ENCODE results near the gene MAST4. TPM values are rescaled to one million over a fixed set of nuclear protein-coding genes. Genes with fewer than 3 reads are reported as not detected.

Gene MAST4
- total RNA-seq, 2 donors from 2014 or later: 9.5 to 20.8 TPM

DNA sequence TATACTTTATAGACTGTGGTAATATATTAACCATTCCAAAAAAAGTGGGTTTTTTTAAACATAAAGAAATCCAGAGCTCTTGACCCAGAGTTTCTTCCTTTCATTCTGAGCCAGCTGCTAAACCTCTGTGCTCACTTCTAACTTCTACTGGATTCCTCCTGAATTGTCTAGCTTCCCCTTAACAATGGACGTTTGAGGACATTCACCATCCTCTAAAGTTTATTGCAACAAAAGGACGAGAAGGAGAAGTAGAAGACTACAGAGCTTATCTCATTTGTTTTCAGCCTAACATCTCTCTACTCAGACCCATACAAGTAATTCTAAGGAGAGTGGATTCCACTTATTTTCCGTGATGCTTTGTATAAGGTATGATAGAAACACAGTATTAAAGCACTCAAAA, 284.2 kb downstream of the MAST4 start:
- intact Hi-C loops (cut with DNase I): no loop called here
- no peak for DNase-seq
- no peak overlapping the region for H3K27ac ChIP-seq
- no peaks in the 10 kb centered on the region for H3K4me1 ChIP-seq
- TF ChIP-seq, protein P1, sequence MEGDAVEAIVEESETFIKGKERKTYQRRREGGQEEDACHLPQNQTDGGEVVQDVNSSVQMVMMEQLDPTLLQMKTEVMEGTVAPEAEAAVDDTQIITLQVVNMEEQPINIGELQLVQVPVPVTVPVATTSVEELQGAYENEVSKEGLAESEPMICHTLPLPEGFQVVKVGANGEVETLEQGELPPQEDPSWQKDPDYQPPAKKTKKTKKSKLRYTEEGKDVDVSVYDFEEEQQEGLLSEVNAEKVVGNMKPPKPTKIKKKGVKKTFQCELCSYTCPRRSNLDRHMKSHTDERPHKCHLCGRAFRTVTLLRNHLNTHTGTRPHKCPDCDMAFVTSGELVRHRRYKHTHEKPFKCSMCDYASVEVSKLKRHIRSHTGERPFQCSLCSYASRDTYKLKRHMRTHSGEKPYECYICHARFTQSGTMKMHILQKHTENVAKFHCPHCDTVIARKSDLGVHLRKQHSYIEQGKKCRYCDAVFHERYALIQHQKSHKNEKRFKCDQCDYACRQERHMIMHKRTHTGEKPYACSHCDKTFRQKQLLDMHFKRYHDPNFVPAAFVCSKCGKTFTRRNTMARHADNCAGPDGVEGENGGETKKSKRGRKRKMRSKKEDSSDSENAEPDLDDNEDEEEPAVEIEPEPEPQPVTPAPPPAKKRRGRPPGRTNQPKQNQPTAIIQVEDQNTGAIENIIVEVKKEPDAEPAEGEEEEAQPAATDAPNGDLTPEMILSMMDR (IDR thresholded peaks at IDR 0.05): no peak
- H3K36me3 ChIP-seq: no peaks in the 10 kb centered on the region
- H3K27me3 ChIP-seq: no peaks in the 10 kb centered on the region
- H3K4me3 ChIP-seq: no peak overlapping the region
- no peak overlapping the region for H3K9ac ChIP-seq (ENCODE audit: low read depth in 2 of 2, low read length in 2 of 2)
- H3K9me3 ChIP-seq: no peaks in the 10 kb centered on the region

DNA sequence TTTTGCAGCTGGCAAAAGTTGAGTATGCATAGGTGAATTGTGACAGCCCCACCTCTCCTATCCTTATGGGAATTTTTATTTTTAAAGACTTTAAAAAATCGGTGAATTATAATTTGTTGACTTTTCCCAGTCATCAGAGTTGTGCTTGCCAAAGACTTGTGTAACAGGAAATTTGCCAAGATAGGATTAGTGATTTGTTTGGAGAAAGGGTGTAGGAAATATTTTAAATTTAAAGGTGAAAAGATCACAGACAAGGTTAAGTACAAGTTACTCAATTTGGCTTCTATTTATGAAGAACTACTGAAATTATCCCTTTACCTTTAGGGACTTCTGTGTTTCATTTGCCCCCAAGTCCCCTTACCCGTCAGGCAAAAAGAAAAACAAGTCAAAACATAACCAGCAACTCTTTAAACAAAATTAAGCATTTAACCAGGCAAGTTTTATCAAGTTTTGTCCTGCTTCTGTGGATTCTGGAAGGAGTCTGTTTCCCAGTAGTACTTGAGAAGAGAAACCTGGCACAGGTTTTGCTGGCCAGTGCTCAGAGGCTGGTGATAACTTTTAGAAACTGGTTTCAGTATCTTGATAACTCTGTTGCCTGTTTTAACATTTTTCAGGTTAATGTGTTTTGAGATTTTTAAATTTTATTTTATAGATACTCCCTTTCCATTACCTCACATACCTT, 285.4 kb downstream of the MAST4 start:
- H3K4me1 ChIP-seq: no peaks in the 10 kb centered on the region
- H3K9ac ChIP-seq (ENCODE audit: low read depth in 2 of 2, low read length in 2 of 2): no peak overlapping the region
- DNase-seq: no peak
- H3K36me3 ChIP-seq: no peaks in the 10 kb centered on the region
- H3K9me3 ChIP-seq: no peaks in the 10 kb centered on the region
- H3K27me3 ChIP-seq: no peaks in the 10 kb centered on the region
- H3K27ac ChIP-seq: no peak overlapping the region
- TF ChIP-seq, protein P1 (IDR thresholded peaks at IDR 0.05): no peak
- H3K4me3 ChIP-seq: no peak overlapping the region
- intact Hi-C loops (cut with DNase I): no loop called here

DNA sequence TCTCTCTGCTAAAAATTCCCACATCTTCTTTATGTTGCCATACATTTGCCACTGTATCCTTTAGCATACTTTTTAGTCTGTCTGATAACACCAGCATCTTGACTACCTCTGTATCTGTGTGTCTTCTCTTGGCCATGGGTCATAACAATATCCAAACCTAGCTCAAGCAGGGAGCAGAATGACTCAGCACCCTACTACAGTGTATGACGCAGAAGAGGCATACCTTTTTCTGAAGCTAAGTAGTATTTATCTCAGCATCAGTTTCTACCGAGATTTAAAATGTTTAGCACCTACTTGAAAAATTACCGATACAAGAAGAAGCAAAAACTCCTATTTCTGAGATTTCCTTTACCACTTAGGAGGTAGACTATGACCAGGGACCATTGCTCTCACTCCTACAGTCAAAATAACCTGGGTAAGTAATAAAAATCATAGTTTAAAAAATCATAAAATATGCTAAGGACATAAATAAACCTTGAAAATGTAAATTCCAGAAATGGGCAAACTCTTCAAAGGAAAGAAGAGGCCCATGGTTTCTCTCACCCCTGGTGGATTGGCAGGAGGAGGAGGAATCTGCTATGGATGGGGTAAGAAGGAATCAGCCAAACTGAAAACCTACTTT, 286.5 kb downstream of the MAST4 start:
- TF ChIP-seq, protein P1 (IDR thresholded peaks at IDR 0.05): no peak
- Histone ChIP-seq H3K27ac (no peak overlapping the region), H3K9ac (ENCODE audit: low read depth in 2 of 2, low read length in 2 of 2) (no peak overlapping the region), H3K4me3 (no peak overlapping the region), H3K27me3 (no peaks in the 10 kb centered on the region), H3K36me3 (no peaks in the 10 kb centered on the region), H3K9me3 (no peaks in the 10 kb centered on the region), H3K4me1 (no peaks in the 10 kb centered on the region)
- DNase-seq: no peak
- intact Hi-C loops (cut with DNase I): no loop called here

DNA sequence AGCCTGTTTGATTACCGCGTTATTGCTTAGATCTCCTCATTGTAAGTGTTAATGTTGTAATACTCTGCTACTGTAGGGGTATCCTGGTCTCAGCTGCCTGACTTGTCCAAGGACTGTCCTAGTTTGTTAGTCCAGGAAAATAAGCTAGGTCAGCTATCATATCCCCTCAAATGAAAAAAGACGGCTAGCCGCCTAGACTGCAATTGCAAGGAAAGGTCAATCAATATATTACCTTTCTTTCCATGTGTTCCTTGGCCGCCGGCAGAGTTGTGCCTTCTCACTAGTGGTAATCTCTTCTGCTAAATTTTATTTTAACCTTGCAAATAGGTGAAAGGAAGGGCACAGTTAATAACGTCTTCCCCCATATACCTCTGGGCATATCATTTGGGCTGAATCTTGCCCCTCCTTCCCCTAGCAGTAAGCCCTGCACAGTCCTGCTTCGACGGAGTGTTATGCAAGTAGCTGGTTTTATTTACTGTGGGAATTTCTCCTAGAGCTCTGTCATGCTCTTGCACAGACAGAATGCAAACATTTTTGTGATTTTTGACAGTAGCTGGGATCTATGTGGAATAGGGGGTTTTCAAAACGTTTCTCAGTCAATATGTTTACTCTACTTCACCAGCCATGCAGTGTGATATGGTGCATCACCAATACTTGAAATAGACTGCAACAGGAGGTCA, 288.5 kb downstream of the MAST4 start:
- intact Hi-C loops (cut with DNase I): no loop called here

DNA sequence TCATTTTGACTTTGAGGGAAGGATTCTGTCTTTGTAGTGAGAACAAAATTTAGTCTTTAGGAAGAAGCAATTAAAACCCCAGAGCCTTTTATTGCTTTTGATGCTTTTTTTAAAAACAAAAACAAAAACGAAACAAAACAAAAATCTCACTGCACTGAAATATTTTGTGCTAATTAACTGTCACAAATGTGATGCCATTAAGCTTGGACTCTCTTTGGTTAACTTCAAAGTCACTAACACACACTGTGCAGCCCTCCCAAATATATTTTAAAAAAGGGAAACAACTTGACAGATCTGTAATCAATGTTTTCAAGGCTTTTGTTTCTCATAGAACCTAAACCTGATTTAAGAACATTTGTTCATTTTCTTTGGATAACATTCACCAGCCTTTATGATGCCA, 290.7 kb downstream of the MAST4 start:
- no peaks in the 10 kb centered on the region for H3K4me1 ChIP-seq
- TF ChIP-seq, protein P1 (IDR thresholded peaks at IDR 0.05): no peak
- intact Hi-C loops (cut with DNase I): no loop called here

More for the DNA sequence above, 288.5 kb downstream of the MAST4 start:
- Histone ChIP-seq H3K9ac (ENCODE audit: low read depth in 2 of 2, low read length in 2 of 2) (no peak overlapping the region), H3K9me3 (no peaks in the 10 kb centered on the region), H3K27ac (no peak overlapping the region), H3K36me3 (no peaks in the 10 kb centered on the region), H3K27me3 (no peaks in the 10 kb centered on the region), H3K4me1 (no peaks in the 10 kb centered on the region), H3K4me3 (no peak overlapping the region)
- no peak for DNase-seq
- TF ChIP-seq, protein P1 (IDR thresholded peaks at IDR 0.05): no peak

More for the DNA sequence above, 290.7 kb downstream of the MAST4 start:
- Histone ChIP-seq H3K9ac (ENCODE audit: low read depth in 2 of 2, low read length in 2 of 2) (no peak overlapping the region), H3K36me3 (no peaks in the 10 kb centered on the region), H3K4me3 (no peak overlapping the region), H3K27ac (no peak overlapping the region), H3K27me3 (no peaks in the 10 kb centered on the region), H3K9me3 (no peaks in the 10 kb centered on the region)
- DNase-seq: no peak
